A673 (cell line): ENCODE results near the gene PON1. TPM values are rescaled to one million over a fixed set of nuclear protein-coding genes. Genes with fewer than 3 reads are reported as not detected.

Source experiments
- BruUV-seq: library from RNA; stranded (reverse); fragments of 400-500 nt; replicated peaks from 2 replicates; lab custom pipeline; 2021; lab: Mats Ljungman, UMichigan
- CTCF ChIA-PET: fragments of 300-600 bp; sonication (Branson Sonifier 250); formaldehyde crosslinking; loops from one replicate; lab custom pipeline; 2022; ENCODE audit warnings: antibody characterized with exemption; lab: Charles Lee
- POLR2A ChIA-PET: fragments of 300-600 bp; sonication (Branson Sonifier 250); formaldehyde crosslinking; loops from one replicate; lab custom pipeline; 2022; ENCODE audit warnings: antibody characterized with exemption; ENCODE audit not compliant: low non-redundant PET; lab: Charles Lee
- DNase-seq: peaks from one replicate; pipeline ENCODE4 v3.0.0-alpha.2; 2015; ENCODE audit warnings: low spot score
- H3K27ac ChIP-seq: fragments of 200-600 bp; sonication (generic); 2 replicates; pipeline ENCODE4 v1.5.1; 2016; ENCODE audit warnings: mixed run types, low read depth, mild to moderate bottlenecking, mixed read lengths, antibody characterized with exemption, low read length; ENCODE audit not compliant: poor library complexity, severe bottlenecking
- H3K27me3 ChIP-seq: fragments of 200-600 bp; sonication (generic); replicated peaks from 2 replicates; pipeline ENCODE4 v1.6.1; 2017; ENCODE audit warnings: mixed run types, low read depth, mild to moderate bottlenecking, mixed read lengths, antibody characterized with exemption, low read length; ENCODE audit not compliant: insufficient read depth, poor library complexity
- H3K36me3 ChIP-seq: fragments of 200-600 bp; sonication (generic); 2 replicates; pipeline ENCODE4 v1.6.1; 2016; ENCODE audit warnings: mixed run types, mild to moderate bottlenecking, mixed read lengths, antibody characterized with exemption, low read length; ENCODE audit not compliant: insufficient read depth, poor library complexity, severe bottlenecking
- H3K4me1 ChIP-seq: fragments of 200-600 bp; sonication (generic); 2 replicates; pipeline ENCODE4 v1.6.1; 2017; ENCODE audit warnings: mixed run types, mild to moderate bottlenecking, mixed read lengths, antibody characterized with exemption, low read length; ENCODE audit not compliant: insufficient read depth, poor library complexity, severe bottlenecking
- H3K4me3 ChIP-seq: fragments of 200-600 bp; sonication (generic); 2 replicates; pipeline ENCODE4 v1.5.1; 2016; ENCODE audit warnings: low read depth, mixed run types, mild to moderate bottlenecking, mixed read lengths, low read length; ENCODE audit not compliant: poor library complexity, severe bottlenecking
- H3K9me3 ChIP-seq: fragments of 200-600 bp; sonication (generic); 2 replicates; pipeline ENCODE4 v1.6.1; 2016; ENCODE audit warnings: mixed run types, low read depth, mild to moderate bottlenecking, mixed read lengths, antibody characterized with exemption, low read length; ENCODE audit not compliant: poor library complexity, severe bottlenecking
- EZH2 ChIP-seq: fragments of 200-600 bp; sonication (generic); IDR thresholded peaks from 2 replicates; pipeline ENCODE4 v1.6.1; 2017; ENCODE audit warnings: borderline replicate concordance, low read depth, mild to moderate bottlenecking, mixed read lengths, antibody characterized with exemption, low read length; ENCODE audit not compliant: poor library complexity, severe bottlenecking
- intact Hi-C: fragments of 100-400 bp; cut with micrococcal nuclease; formaldehyde crosslinking; loops from one replicate; pipeline ENCODE4 v1.10.0; 2022; ENCODE audit not compliant: unreplicated experiment
- total RNA-seq: library from RNA; stranded (reverse); gene quantifications from 2 replicates; pipeline ENCODE4 v1.2.3, GENCODE V29; 2021
- TF ChIP-seq, protein P1 (sequence below): fragments of 300-800, 200-600 bp; sonication (generic); conservative IDR thresholded peaks from 2 replicates; pipeline ENCODE4 v1.5.1; 2017; ENCODE audit warnings: low read depth, mild to moderate bottlenecking, antibody characterized with exemption, low read length, moderate library complexity, mixed read lengths

Gene PON1
- total RNA-seq, 1 experiment from 2014 or later = not detected

GRCh38 chr7:95296456-95296855 lies 27.9 kb downstream of the PON1 start:
- no TSS peak for BruUV-seq

GRCh38 chr7:95295397-95295796 lies 28.9 kb downstream of the PON1 start:
- ChIA-PET POLR2A (no interaction called here), CTCF (no interaction called here)
- no TSS peak for BruUV-seq
- DNase-seq = no peak
- Histone ChIP-seq H3K4me3 (no peak overlapping the region), H3K4me1 (no peaks in the 10 kb centered on the region), H3K36me3 (no peaks in the 10 kb centered on the region), H3K9me3 (no peaks in the 10 kb centered on the region), H3K27ac (no peak overlapping the region), H3K27me3 (no peaks in the 10 kb centered on the region)
- intact Hi-C loops = no loop called here
- TF ChIP-seq, protein P1, sequence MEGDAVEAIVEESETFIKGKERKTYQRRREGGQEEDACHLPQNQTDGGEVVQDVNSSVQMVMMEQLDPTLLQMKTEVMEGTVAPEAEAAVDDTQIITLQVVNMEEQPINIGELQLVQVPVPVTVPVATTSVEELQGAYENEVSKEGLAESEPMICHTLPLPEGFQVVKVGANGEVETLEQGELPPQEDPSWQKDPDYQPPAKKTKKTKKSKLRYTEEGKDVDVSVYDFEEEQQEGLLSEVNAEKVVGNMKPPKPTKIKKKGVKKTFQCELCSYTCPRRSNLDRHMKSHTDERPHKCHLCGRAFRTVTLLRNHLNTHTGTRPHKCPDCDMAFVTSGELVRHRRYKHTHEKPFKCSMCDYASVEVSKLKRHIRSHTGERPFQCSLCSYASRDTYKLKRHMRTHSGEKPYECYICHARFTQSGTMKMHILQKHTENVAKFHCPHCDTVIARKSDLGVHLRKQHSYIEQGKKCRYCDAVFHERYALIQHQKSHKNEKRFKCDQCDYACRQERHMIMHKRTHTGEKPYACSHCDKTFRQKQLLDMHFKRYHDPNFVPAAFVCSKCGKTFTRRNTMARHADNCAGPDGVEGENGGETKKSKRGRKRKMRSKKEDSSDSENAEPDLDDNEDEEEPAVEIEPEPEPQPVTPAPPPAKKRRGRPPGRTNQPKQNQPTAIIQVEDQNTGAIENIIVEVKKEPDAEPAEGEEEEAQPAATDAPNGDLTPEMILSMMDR = no peak
- TF ChIP-seq EZH2 = no peak

More at GRCh38 chr7:95296456-95296855, 27.9 kb downstream of the PON1 start:
- CTCF ChIA-PET = no interaction called here
- intact Hi-C loops = no loop called here
- H3K27me3 ChIP-seq = no peaks in the 10 kb centered on the region
- TF ChIP-seq, protein P1 = no peak
- TF ChIP-seq EZH2 = no peak
- H3K4me1 ChIP-seq = no peaks in the 10 kb centered on the region
- H3K36me3 ChIP-seq = no peaks in the 10 kb centered on the region
- H3K9me3 ChIP-seq = no peaks in the 10 kb centered on the region
- H3K27ac ChIP-seq = no peak overlapping the region
- no peak overlapping the region for H3K4me3 ChIP-seq
- DNase-seq = no peak
- POLR2A ChIA-PET = no interaction called here

DNA sequence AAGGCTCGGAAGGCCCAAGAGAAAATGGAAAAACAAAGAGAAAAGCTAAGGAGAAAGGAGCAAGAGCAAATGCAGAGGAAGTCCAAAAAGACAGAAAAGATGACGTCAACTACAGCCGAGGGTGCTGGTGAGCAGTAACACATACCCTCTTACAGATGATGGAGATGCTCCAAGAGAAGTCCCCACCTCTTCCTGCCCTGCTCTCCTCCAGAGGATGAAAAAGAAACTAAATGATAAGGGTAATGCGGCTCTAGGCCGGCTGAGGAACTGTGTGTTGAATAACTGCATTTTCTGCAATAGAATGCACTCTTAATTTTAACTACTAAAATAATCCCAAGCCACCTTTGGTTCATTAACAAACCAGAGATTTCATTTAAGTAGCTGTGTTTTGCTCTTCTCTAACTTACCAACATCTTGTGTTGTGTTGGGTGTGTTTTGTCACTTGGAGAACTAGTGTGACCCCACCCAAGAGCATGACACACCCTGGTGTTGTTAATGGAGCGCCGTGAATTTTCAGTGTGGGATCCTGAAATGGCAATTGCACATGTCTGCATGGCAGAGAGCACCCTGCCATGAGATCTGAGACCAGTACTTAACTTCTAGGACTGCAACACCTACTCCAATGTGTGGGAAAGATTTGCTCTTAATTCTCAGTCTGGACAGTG lies 34.0 kb downstream of the PON1 start:
- no TSS peak for BruUV-seq
- DNase-seq = no peak
- POLR2A ChIA-PET = interaction anchor here (0.6 kb wide), 1 partner anchor 915 kb away, joined by 17 read pairs; no protein-coding TSS in a partner anchor
- Histone ChIP-seq H3K4me3 (no peak overlapping the region), H3K27ac (no peak overlapping the region), H3K36me3 (no peaks in the 10 kb centered on the region), H3K9me3 (no peaks in the 10 kb centered on the region), H3K4me1 (no peaks in the 10 kb centered on the region), H3K27me3 (no peaks in the 10 kb centered on the region)
- CTCF ChIA-PET = no interaction called here
- no peak for TF ChIP-seq EZH2
- TF ChIP-seq, protein P1 = no peak
- intact Hi-C loops = no loop called here
